IPS-18c (cell line): ENCODE data around the gene OGFOD1.

Experiments used
- H3K4me3 ChIP-seq: 2 replicates; pipeline ENCODE4 v1.7.0; 2013; ENCODE audit warnings: low read depth, mild to moderate bottlenecking, low read length, moderate library complexity; ENCODE audit not compliant: insufficient read depth
- H3K9me3 ChIP-seq: one replicate; pipeline ENCODE4 v1.6.1; 2013; ENCODE audit warnings: mild to moderate bottlenecking, low read length, moderate library complexity; ENCODE audit not compliant: control insufficient read depth, insufficient read depth

Gene OGFOD1

DNA sequence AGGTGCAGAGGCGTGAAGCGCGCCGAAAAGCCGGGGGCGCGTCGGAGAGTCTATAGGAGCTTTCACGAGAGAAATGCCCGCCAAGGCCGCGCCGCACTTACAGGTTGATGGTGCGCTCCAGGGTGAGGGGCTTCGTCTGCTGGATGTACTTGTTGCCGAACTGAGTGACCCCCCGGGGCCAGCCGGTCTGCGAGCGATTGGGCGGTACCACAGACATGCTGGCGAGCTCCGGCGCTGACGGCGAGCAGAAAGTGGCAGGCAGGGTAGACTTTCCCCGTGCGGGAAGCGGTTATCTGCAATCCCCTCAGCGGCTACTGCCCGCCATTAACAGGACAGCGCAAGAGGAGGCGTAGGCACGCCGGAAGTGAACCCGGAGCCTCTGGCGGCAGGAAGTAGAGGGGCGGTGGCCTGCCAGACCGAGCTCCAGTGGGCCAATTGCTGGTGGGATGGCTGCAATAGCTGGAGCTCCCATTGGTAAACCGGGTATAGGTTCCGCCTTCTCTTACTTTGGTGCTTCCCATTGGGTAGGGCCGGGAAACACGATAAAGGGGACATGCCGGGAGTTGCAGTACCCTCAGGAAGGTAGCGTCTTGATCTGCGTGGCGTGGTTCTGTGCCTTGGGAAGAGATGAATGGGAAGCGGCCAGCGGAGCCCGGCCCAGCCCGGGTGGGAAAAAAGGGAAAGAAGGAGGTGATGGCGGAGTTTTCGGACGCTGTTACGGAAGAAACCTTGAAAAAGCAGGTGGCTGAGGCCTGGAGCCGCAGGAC, at the start of gene OGFOD1, which contains the start of gene NUDT21:
OGFOD1 (plus strand) TSS at position 569 of the 767 bp plus-strand sequence; CDS start at position 628, 59 bp downstream.
NUDT21 (minus strand) TSS at position 347 of the 767 bp plus-strand sequence; CDS start at position 217, 130 bp downstream.
- Histone ChIP-seq H3K9me3 (no peaks in the 10 kb centered on the region), H3K4me3 (peak within 1 kb of the TSS; percentile 96)

GRCh38 chr16:56405977-56406672, 45.2 kb upstream of the OGFOD1 start:
- Histone ChIP-seq H3K4me3 (no peak overlapping the region), H3K9me3 (no peaks in the 10 kb centered on the region)

- no peak overlapping the region for H3K4me3 ChIP-seq
- H3K9me3 ChIP-seq = no peaks in the 10 kb centered on the region
Measured at GRCh38 chr16:56408379-56409098, 42.8 kb upstream of the OGFOD1 start.

- no peaks in the 10 kb centered on the region for H3K9me3 ChIP-seq
- H3K4me3 ChIP-seq = no peak overlapping the region
Measured at GRCh38 chr16:56409195-56409594, 42.2 kb upstream of the OGFOD1 start.

DNA sequence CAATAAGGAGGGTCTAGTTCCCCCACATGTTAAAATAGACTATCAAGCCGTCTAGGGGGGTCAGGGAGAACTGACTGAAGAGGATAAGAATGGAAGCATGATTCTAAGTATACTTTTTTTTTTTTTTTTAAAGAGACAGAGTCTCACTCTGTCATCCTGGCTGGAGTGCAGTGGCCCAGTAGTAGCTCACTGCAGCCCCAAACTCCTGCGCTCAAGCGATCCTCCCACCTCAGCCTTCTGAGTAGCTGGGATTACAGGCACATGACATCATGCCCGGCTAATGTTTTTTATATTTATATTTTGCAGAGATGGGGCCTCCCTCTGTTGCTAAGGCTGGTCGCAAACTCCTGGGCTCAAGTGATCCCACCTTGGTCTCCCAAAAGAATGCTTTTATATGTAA, 40.2 kb upstream of the OGFOD1 start:
- H3K4me3 ChIP-seq = no peak overlapping the region
- H3K9me3 ChIP-seq = no peaks in the 10 kb centered on the region

DNA sequence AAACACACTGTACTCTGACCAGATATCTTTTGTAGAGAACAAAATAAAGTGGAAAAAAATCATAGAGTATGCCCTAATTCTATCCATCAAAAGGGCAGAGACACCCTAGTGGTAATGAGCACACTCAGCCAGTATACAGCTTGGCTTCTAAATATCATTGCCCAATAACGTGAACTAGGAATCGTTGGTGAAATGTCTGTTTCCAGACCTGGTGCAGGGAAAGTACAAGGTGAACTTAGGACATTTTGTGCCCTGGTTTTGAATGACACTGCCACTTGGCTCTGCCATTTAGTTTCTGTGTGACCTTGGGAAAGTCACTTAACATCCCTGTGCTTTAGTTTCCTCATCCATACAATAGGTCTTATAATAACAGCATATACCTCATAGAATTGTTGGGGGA, 39.7 kb upstream of the OGFOD1 start:
- H3K9me3 ChIP-seq = no peaks in the 10 kb centered on the region

GRCh38 chr16:56413381-56413780, 38.0 kb upstream of the OGFOD1 start:
- H3K9me3 ChIP-seq = no peaks in the 10 kb centered on the region
- H3K4me3 ChIP-seq = no peak overlapping the region

More for the DNA sequence above, 39.7 kb upstream of the OGFOD1 start:
- H3K4me3 ChIP-seq = no peak overlapping the region

- H3K9me3 ChIP-seq = no peaks in the 10 kb centered on the region
- no peak overlapping the region for H3K4me3 ChIP-seq
Measured at GRCh38 chr16:56414366-56414765, 37.0 kb upstream of the OGFOD1 start.

- Histone ChIP-seq H3K9me3 (no peaks in the 10 kb centered on the region), H3K4me3 (no peak overlapping the region)
Measured at GRCh38 chr16:56415875-56416274, 35.5 kb upstream of the OGFOD1 start.

DNA sequence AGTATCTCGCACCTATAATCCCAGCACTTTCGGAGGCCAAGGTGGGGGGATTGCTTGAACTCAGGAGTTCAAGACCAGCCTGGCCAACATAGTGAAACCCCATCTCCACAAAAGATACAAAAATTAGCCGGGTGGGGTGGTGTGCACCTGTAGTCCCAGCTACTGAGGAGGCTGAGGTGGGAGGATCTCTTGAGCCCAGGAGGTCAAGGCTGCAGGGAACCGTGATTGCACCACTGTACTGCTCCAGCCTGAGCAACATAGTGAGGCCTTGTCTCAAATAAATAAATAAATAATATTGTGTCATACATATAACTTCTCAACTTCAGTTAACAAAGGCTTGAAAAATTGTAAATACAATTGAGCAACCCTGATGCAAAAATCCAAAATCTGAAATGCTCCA, 34.2 kb upstream of the OGFOD1 start:
- H3K4me3 ChIP-seq = no peak overlapping the region

GRCh38 chr16:56419740-56420548, 31.4 kb upstream of the OGFOD1 start:
- Histone ChIP-seq H3K4me3 (no peak overlapping the region), H3K9me3 (no peaks in the 10 kb centered on the region)

More for the DNA sequence above, 34.2 kb upstream of the OGFOD1 start:
- no peaks in the 10 kb centered on the region for H3K9me3 ChIP-seq

DNA sequence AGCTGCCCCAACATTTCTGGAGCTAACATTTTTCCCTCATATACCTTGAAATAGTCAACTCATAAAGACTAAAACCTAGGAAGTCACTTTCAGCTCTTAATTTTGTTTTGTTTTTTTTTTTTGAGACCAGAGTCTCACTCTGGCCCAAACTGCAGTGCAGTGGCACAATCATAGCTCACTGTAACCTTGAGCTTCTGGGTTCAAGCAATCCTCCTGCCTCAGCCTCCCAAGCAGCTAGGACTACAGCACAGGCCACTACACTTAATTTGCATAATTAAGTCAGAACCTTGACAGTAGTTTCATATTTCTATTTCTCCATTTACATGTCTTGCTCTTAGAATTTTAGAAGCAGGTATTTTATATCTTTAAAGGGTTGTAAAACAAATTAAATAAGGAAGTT, 30.7 kb upstream of the OGFOD1 start:
- Histone ChIP-seq H3K9me3 (no peaks in the 10 kb centered on the region), H3K4me3 (no peak overlapping the region)

DNA sequence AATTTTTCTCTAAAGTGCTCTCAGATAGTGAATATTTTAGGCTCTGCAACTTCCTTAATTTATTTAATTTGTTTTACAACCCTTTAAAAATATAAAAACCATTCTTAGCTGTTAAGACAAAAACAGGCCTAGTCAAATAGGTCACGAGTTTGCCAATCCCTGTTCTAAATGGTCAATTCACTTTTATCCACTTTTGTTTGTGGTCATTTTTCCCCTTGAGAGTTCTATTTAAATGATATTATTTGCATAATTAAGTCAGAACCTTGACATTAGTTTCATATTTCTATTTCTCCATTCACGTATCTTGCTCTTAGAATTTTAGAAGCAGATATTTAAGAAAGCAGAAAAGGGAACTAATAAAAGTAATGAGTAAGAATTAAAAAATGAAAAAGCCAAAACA, 30.0 kb upstream of the OGFOD1 start:
- Histone ChIP-seq H3K4me3 (no peak overlapping the region), H3K9me3 (no peaks in the 10 kb centered on the region)

DNA sequence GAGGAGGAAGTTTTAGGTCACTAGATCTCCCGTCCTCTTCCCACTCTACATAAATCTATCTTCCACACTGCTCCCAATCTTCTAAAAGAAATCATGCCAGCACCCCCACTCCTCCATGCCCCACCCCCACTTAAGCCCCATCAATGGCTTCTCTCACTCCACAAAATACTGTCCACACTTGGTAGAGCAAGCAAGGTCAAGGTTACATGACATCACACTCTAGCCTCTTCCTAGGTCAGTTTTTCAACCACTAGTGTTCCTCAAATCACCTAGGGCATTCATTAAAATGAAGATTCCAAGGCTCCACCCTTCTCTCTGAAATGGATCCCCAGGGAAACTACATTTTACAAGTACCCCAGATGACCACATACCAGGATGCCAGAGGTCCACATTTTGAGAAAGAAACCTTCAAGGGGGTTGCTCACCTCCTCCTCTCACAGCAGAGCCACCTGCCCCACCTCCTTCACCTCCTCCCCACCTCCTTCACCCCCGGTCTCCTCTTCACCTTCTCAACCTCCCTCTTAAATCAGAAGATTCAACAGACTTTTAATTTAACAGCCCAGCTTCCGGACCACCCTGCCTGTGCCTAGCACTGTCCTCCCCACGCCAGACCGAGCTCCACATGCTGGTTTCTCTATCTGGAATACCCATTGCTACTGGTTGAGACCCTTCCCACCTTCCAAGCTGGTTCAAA, 29.2 kb upstream of the OGFOD1 start:
- H3K4me3 ChIP-seq = no peak overlapping the region
- no peaks in the 10 kb centered on the region for H3K9me3 ChIP-seq

DNA sequence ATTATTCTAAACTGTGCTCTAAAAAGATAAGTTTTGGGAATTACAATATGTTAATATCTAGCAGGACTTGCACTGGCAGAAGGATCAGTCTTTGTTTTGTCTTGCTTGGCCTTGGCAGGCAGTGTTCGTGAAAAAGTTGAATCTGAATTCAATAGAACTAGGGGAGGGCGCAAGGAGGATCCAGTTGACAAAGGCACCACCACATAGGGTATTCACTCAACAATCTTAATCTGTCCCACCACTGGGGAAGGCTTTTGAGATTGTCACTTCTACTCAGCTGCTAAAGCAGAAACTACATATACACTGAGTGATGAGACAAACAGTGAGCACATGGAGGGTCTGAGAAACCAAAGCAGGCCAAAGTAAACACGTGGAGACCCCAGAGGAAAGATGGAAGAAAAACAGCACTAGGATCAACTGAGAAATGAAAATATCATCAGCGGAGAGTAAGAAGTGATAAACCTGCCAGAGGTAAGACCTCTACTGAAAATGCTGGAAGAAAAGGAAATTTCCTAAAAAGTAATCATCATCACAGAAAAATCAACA, 28.4 kb upstream of the OGFOD1 start:
- Histone ChIP-seq H3K9me3 (no peaks in the 10 kb centered on the region), H3K4me3 (no peak overlapping the region)
